Articular chondrocyte of knee joint (primary cell): ENCODE data around the gene RNF144A. TPM values are rescaled to one million over a fixed set of nuclear protein-coding genes. Genes with fewer than 3 reads are reported as not detected.

Source experiments
- total RNA-seq: library from RNA; depleted of rRNA; stranded (reverse); fragments of >200 nt; gene quantifications from 2 replicates; pipeline ENCODE4 v1.2.3, GENCODE V29; 2012

Gene RNF144A
- total RNA-seq, result 18.4 and 18.9 TPM in 2 replicates

GRCh38 chr2:6917071-6917760 lies at the start of gene RNF144A:
TSS of gene RNF144A (plus strand) at chr2:6917412. CDS start at chr2:6996927, 79,515 bp downstream.

GRCh38 chr2:6877402-6878304 lies 39.6 kb upstream of the RNF144A start, which contains the start of gene RSAD2:
TSS of gene RSAD2 (plus strand) at chr2:6877777. CDS start at chr2:6877801, 24 bp downstream.

Other genes with a start within 250 kb of the RNF144A start
- gene CMPK2, start 51.5 kb upstream of the RNF144A start, total RNA-seq, result 1.8 and 3.0 TPM in 2 replicates
- 1.0 and 2.8 TPM in 2 replicates for gene RSAD2, start 39.6 kb upstream of the RNF144A start, total RNA-seq